WTC11 (cell line): Measurements from ENCODE around the gene C1QL4. TPM values are rescaled to one million over a fixed set of nuclear protein-coding genes. Genes with fewer than 3 reads are reported as not detected.

Experiments used
- ATAC-seq: fragments of 200-7000 bp; cut with Tn5 transposase; 2 replicates; pipeline ENCODE4 v1.10.0; 2021; ENCODE audit warnings: mild to moderate bottlenecking, moderate library complexity
- CTCF ChIA-PET: fragments of 300-600 bp; sonication (Branson Sonifier 250); formaldehyde crosslinking; loops from one replicate; lab custom pipeline; 2021; ENCODE audit warnings: antibody characterized with exemption; lab: Charles Lee
- POLR2A ChIA-PET: fragments of 350-600 bp; sonication (Branson Sonifier 250); formaldehyde crosslinking; loops from one replicate; lab custom pipeline; 2021; ENCODE audit warnings: antibody characterized with exemption; lab: Charles Lee
- DNase-seq: peaks from one replicate; pipeline ENCODE4 v3.0.0; 2021; ENCODE audit warnings: low spot score
- H3K27ac Mint-ChIP-seq: 2 replicates; pipeline ENCODE4 v1.8.0; 2021; ENCODE audit warnings: mixed read lengths
- H3K27me3 Mint-ChIP-seq: 2 replicates; pipeline ENCODE4 v1.8.0; 2021; ENCODE audit warnings: low read depth, mild to moderate bottlenecking, moderate library complexity, mixed read lengths
- H3K36me3 Mint-ChIP-seq: 2 replicates; pipeline ENCODE4 v1.8.0; 2021; ENCODE audit warnings: mixed read lengths
- H3K4me1 Mint-ChIP-seq: 2 replicates; pipeline ENCODE4 v1.8.0; 2022; ENCODE audit warnings: mixed read lengths
- H3K4me3 Mint-ChIP-seq: 2 replicates; pipeline ENCODE4 v1.8.0; 2021; ENCODE audit warnings: mild to moderate bottlenecking, moderate library complexity, mixed read lengths
- H3K9me3 Mint-ChIP-seq: 2 replicates; pipeline ENCODE4 v1.8.0; 2021; ENCODE audit warnings: mixed read lengths
- ATF3 ChIP-seq: sonication (generic); formaldehyde crosslinking; conservative IDR thresholded peaks from 2 replicates; pipeline ENCODE4 v1.8.1; 2022; ENCODE audit warnings: mild to moderate bottlenecking, missing genetic modification reagents
- CTCF ChIP-seq: fragments of 200-600 bp; IDR thresholded peaks from 2 replicates; pipeline ENCODE4 v1.8.0; 2022; ENCODE audit warnings: antibody characterized with exemption
- ESRRA ChIP-seq: sonication (generic); formaldehyde crosslinking; IDR thresholded peaks from 2 replicates; pipeline ENCODE4 v1.8.1; 2022; ENCODE audit warnings: mild to moderate bottlenecking, missing genetic modification reagents, borderline replicate concordance
- JAZF1 ChIP-seq: fragments of 250-450 bp; sonication (Bioruptor Pico); IDR thresholded peaks from 2 replicates; pipeline ENCODE4 v1.9.0; 2021; ENCODE audit warnings: moderate library complexity, mild to moderate bottlenecking, inconsistent platforms
- NFE2L1 ChIP-seq: sonication (generic); formaldehyde crosslinking; IDR thresholded peaks from 2 replicates; pipeline ENCODE4 v1.8.1; 2023; ENCODE audit warnings: missing genetic modification reagents
- PRDM15 ChIP-seq: sonication (generic); formaldehyde crosslinking; IDR thresholded peaks from 2 replicates; pipeline ENCODE4 v1.8.0; 2022; ENCODE audit warnings: missing genetic modification reagents
- RELA ChIP-seq: sonication (generic); formaldehyde crosslinking; IDR thresholded peaks from 2 replicates; pipeline ENCODE4 v1.8.1; 2022; ENCODE audit warnings: missing genetic modification reagents, mild to moderate bottlenecking, borderline replicate concordance
- SP1 ChIP-seq: sonication (generic); formaldehyde crosslinking; conservative IDR thresholded peaks from 2 replicates; pipeline ENCODE4 v1.8.1; 2022; ENCODE audit warnings: missing genetic modification reagents
- STAT6 ChIP-seq: sonication (generic); formaldehyde crosslinking; conservative IDR thresholded peaks from 2 replicates; pipeline ENCODE4 v1.8.1; 2023; ENCODE audit warnings: mild to moderate bottlenecking, low read depth, missing genetic modification reagents, moderate library complexity
- ZBTB43 ChIP-seq: sonication (generic); formaldehyde crosslinking; IDR thresholded peaks from 2 replicates; pipeline ENCODE4 v1.8.1; 2023; ENCODE audit warnings: mild to moderate bottlenecking, missing genetic modification reagents
- ZNF263 ChIP-seq: sonication (generic); formaldehyde crosslinking; IDR thresholded peaks from 2 replicates; pipeline ENCODE4 v1.8.1; 2022; ENCODE audit warnings: low read depth, mild to moderate bottlenecking, moderate library complexity, missing genetic modification reagents
- ZNF416 ChIP-seq: fragments of 250-450 bp; sonication (Bioruptor Pico); IDR thresholded peaks from 2 replicates; pipeline ENCODE4 v1.9.0; 2021; ENCODE audit warnings: mild to moderate bottlenecking, inconsistent platforms
- total RNA-seq: library from RNA; stranded (reverse); gene quantifications from 3 replicates; pipeline ENCODE4 v1.2.3, GENCODE V29; 2021

Gene C1QL4
- total RNA-seq, 1 experiment from 2014 or later, result 1.2 TPM

- CTCF ChIA-PET, result interaction anchor here (0.9 to 6.5 kb wide), 8 partner anchors 8 to 361 kb away, joined by 3 to 169 read pairs (median 36); partner anchors contain the start of genes C1QL4, PRPH and SPATS2
- no peak for ATAC-seq
- H3K27ac Mint-ChIP-seq, result no peak overlapping the region
- peaks cover 73% of the 10 kb centered on the region for H3K27me3 Mint-ChIP-seq
- POLR2A ChIA-PET, result no interaction called here
- no peak overlapping the region for H3K4me3 Mint-ChIP-seq
- no peaks in the 10 kb centered on the region for H3K9me3 Mint-ChIP-seq
- H3K4me1 Mint-ChIP-seq, result peaks cover 19% of the 10 kb centered on the region
- no peak for DNase-seq
- no peak for TF ChIP-seq ATF3 (CRISPR knock-in tag)
- H3K36me3 Mint-ChIP-seq, result no peaks in the 10 kb centered on the region
Measured at GRCh38 chr12:49349266-49349665, 12.3 kb upstream of the C1QL4 start.

GRCh38 chr12:49348781-49349180 lies 11.8 kb upstream of the C1QL4 start:
- peaks cover 19% of the 10 kb centered on the region for H3K4me1 Mint-ChIP-seq
- H3K27ac Mint-ChIP-seq, result no peak overlapping the region
- H3K9me3 Mint-ChIP-seq, result no peaks in the 10 kb centered on the region
- POLR2A ChIA-PET, result no interaction called here
- no peak overlapping the region for H3K4me3 Mint-ChIP-seq
- TF ChIP-seq STAT6 (no peak), ZBTB43 (CRISPR knock-in tag) (no peak), JAZF1 (no peak), ZNF416 (no peak), CTCF (no peak), RELA (CRISPR knock-in tag) (no peak)
- no peak for DNase-seq
- no peaks in the 10 kb centered on the region for H3K36me3 Mint-ChIP-seq
- CTCF ChIA-PET, result interaction anchor here (0.9 to 6.5 kb wide), 8 partner anchors 9 to 361 kb away, joined by 3 to 169 read pairs (median 40); partner anchors contain the start of genes C1QL4 and SPATS2
- no peak for ATAC-seq
- H3K27me3 Mint-ChIP-seq, result peaks cover 75% of the 10 kb centered on the region

GRCh38 chr12:49347311-49348193 lies 10.6 kb upstream of the C1QL4 start:
- peak; percentile 79 for ATAC-seq
- Mint-ChIP-seq H3K4me3 (peak overlapping the region; percentile 75), H3K9me3 (no peaks in the 10 kb centered on the region), H3K4me1 (peaks cover 24% of the 10 kb centered on the region), H3K27me3 (peaks cover 88% of the 10 kb centered on the region), H3K36me3 (no peaks in the 10 kb centered on the region), H3K27ac (no peak overlapping the region)
- DNase-seq, result peak; percentile 93
- ChIA-PET CTCF (interaction anchor here (0.6 to 6.5 kb wide), 82 partner anchors 10 to 756 kb away, joined by 3 to 212 read pairs (median 5); partner anchors contain the start of genes C1QL4, GPD1, KCNH3 and LMBR1L), POLR2A (interaction anchor here (1.0 to 1.9 kb wide), 5 partner anchors 10 to 167 kb away, joined by 3 to 7 read pairs (median 4); partner anchors contain the start of genes C1QL4 and SPATS2)
- TF ChIP-seq NFE2L1, result no peak
- peak; percentile 44; the same call in 1 of the 2 replicates for TF ChIP-seq ZNF263 (CRISPR knock-in tag)
- TF ChIP-seq CTCF, result peak; percentile 97
- 0 out of 2 replicates have a peak, but pooled peaks have one; percentile 36 for TF ChIP-seq SP1 (CRISPR knock-in tag)
- 0 out of 2 replicates have a peak, but pooled peaks have one; percentile 26 for TF ChIP-seq ESRRA (CRISPR knock-in tag)
- TF ChIP-seq PRDM15 (CRISPR knock-in tag), result peak; percentile 54; the same call in 1 of the 2 replicates
- TF ChIP-seq, all 79 proteins: peak for 5
